GM21367 (cell line): ENCODE measurements around the gene EPS8.

ENCODE experiments used
- ATAC-seq: cut with Tn5 transposase; IDR thresholded peaks from one replicate; pipeline ENCODE4 v1.9.1; 2021; ENCODE audit not compliant: unreplicated experiment

The EPS8 gene

DNA sequence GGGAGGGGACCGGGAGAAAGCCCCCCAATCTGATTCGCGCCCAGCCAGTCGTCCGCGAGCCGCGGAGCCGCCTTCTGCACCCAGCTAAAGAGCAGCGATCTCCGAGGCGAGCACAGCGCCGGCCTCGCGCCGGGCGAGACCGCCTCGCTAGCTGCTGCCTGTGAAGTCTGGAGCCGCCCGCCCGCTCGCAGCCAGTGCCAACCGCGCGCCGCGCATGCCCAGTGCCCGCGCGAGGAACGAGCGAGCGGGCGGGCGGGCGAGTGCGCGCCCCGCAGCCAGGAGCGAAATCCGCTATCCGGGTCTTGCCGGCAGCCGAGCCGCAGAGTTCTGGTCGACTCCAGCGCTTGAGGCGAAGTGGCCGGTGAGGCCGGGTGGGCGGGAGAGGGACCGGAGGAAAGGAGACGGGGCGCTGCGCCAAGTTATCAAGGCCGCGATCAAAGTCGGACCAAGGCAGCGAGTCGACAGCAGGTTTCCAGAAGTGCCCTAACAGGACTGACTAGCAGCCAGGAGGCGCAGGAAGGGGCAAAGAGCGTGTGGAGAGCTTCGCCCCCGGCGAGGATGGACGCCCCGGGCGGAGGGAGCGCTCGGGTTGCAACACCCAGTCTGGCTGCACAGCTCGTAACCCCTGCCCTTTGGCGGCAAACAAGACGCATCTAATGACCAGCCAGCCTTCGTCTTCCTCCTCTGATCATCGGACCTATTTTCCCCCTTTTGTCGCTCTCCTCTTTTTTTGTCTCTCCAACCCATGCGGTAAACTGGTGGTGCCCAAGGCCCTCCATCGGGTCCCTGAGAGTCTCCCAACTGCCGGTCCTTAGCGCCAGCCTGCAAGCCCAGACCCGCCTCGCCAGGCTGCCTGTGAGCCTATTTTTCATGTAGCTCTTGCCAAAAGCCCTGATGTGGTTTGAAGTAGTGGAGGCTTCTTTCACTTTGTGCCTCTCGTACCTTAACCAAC, at the start of gene EPS8:
Gene EPS8, minus strand, starts transcription at position 169 of the 952 bp plus-strand sequence. CDS start 106,437 bp downstream, outside the sequence.
- peak; percentile 94 for ATAC-seq

DNA sequence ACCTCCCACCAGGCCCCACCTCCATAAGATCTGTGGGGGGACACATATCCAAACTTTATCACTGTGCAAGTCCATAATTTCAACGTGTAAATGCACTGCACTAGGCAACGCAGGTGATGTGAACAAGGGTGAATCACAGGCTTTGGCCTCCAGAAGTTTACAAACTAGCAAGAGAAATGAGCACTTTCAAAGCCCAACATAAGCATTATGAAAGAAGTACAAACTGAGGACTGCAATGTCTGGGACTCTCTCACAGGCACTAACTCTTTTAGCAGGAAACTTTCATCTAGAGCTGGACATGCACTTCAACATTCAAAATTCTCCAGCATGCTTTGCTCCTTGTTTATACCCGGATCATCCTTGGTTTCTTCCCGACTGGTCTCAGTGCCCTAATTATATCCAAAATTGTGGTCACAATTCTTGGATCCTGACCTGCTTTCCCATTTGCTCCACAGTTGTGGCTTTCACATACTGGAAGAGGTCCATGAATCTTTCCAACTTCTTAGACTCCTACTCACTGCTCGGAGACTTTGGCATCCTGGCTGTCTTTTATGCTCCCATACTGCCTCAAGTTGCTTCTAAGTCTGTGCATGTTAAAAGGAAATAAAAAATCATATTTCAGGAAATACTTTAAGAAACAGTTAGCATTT, 48.1 kb upstream of the EPS8 start:
- ATAC-seq, result no peak

GRCh38 chr12:15834575-15834974, 45.4 kb upstream of the EPS8 start:
- ATAC-seq, result no peak

- no peak for ATAC-seq
These were observed 42.3 kb upstream of the EPS8 start for GRCh38 chr12:15831315-15831978.

DNA sequence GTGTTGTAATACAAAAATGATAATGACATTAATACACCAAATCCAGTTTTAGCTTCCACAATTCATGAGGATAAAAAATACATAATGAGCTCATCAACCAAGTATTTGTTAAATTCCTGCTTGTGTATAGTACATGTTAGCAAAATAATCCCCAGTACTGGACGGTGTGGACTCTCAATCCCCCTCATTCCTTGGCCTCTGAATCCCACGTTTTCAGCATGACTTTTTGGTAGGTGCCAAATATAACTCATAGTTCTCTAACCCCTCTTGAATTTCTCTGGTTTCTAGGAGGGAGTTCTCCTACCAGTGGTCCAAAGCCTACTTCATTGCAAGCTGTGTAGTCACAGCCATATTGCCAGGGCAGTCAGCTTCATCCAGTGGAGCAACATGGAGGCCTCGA, 41.4 kb upstream of the EPS8 start:
- ATAC-seq, result no peak

- no peak for ATAC-seq
These were observed 40.8 kb upstream of the EPS8 start for GRCh38 chr12:15829949-15830348.

- ATAC-seq, result no peak
These were observed 40.1 kb upstream of the EPS8 start for GRCh38 chr12:15829255-15829654.

DNA sequence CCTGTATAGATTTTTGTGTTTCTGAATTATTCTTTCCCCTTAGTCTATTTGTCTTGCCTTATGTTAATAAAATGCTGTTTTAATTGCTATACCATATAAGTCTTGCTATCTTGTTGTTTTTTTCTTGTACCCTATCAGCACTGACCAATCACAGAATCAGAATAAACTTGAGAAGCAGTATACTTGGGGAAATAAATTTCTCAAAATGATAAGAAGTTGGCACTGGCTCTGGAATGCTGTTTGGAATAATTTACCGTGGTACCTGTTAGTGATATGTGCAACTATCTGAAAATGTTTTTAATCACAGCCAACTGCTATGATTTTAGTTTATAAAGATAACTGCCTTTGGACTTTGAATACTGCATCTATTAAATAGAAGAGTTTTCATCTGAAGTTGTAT, 37.9 kb upstream of the EPS8 start:
- no peak for ATAC-seq

- ATAC-seq, result no peak
These were observed 35.3 kb upstream of the EPS8 start for GRCh38 chr12:15824516-15824915.

DNA sequence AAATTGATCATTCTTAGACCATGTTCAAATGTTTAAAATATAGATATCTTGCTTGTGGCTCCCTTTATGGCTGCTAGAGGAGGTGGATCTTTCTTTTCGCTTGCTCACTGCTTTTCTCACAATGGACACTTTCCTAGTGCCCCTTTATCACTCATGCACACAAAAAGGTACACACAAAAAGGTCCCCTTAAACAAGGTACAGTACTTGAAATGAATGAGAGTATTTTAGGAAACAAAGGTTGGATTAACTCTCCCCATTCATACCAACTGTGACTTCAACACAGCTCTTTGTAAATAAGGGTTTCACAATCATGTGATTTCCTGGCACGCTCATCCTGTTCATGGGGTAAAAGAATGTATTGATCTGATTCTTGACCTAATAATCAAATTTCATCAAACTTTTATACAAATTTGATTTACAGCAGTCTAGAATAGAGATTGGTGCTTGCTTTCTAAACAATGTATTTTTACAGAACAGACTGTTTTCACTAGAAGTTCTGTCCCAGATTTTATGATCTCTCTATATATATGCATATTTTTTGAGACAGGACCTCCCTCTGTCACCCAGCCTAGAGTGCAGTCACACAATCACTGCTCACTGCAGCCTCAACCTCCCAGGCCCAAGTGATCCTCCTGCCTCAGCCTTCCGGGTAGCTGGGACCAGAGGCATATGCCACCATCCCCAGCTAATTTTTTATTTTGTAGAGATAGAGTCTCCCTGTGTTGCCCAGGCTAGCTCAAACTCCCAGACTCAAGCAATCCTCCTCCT, 34.4 kb upstream of the EPS8 start:
- ATAC-seq, result no peak

- no peak for ATAC-seq
These were observed 30.7 kb upstream of the EPS8 start for GRCh38 chr12:15819644-15820437.

DNA sequence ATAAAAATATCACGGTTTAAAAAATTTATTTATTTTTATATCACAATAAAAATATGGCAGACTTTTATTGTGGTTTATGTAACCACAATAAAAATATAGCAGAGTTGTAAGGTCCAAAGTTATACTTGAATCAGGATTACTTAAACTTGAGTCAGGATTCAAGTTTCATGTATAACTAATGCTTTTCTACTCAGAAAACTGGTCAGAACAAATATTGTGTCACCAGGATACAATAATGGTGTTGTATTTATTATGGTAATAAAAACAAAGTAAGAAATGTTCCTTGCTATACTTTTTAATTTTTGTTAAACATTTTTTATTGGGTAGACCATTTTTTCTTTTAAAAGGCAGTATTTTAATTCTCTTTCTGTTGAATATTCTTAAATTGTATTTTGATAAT, 29.2 kb upstream of the EPS8 start:
- ATAC-seq, result no peak

GRCh38 chr12:15815730-15816129, 26.5 kb upstream of the EPS8 start:
- no peak for ATAC-seq

DNA sequence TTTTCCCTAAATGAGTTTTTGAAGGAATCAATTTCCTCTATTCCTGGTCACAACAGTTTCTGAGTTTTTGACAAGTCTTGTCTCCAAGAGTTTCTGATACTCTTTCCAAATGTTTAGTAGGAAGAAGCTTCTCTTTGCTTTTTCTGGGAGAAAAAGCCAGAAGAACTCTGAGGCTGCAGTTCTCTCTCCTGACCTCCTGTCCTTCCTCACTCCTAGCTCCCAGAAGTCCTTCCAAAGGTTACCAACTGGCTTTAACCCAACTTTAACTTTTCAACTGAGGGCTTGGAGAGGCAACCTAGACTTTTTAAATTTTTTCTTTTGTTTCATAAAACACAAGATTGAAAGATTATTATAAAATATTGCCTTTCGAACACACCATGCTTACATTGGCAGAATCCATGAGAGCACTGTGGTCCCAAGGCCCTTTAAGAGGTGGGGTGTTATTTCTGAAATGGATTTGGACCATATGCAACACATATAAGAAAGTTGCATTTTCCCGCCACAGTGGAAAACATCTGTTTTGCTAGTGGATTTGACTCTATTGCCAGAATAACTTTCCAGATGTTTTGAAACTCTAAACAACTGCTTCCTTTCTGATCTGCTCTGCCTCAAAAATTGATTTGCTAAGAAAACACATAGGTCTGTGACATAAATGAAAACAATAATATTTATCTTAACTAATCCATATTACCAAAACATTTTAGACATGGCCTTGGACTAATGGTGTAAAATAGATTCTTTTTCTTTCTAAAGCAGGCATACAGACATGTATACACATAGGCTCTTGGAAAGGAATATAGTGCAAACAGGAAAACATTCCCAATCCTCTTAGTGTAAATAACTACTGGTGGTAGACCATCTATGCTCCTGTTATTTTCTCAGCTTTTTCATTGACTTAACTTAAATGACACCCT, 22.3 kb upstream of the EPS8 start:
- no peak for ATAC-seq

DNA sequence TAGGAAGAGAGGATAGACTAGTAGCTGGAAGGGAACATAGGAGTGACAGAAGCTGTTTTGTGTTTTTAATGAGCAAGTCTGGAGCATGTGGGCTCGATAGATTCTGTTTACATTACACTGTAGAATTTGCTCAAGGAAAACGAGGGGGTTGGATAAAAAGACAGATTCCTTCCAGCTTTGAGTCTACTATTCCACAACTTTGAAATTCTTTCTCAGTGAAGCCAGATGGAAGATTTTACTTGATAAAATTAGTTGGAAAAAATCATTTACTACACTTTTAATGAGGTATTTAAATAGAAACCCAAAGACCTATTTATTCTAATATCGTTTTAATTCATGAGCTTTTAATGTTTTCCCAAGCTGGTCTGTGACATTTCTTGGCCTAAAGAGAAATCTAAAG, 19.5 kb upstream of the EPS8 start:
- no peak for ATAC-seq

- ATAC-seq, result no peak
These were observed 19.1 kb upstream of the EPS8 start for GRCh38 chr12:15808250-15808649.

DNA sequence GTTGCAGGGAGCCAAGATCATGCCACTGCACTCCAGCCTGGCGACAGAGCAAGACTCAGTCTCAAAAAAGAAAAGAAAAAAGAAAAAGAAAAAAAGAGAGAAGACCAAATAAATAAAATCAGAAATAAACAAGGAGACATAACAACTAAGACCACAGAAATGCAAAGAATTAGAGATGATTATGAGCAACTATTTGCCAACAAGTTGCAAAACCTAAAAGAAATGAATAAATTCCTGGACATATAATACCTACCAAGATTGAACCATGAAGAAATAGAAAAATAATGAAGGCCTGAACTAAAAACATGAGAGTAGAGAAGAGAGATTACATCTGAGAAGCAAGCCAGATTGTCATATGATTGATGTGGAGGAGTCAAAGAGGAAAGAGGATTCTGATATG, 17.6 kb upstream of the EPS8 start:
- no peak for ATAC-seq

GRCh38 chr12:15801770-15802744, 12.9 kb upstream of the EPS8 start:
- ATAC-seq, result no peak
